MM.1S (cell line): ENCODE measurements around the gene FAM20C.

Experiments used
- DNase-seq: peaks from one replicate; pipeline ENCODE4 v3.0.0-alpha.2; 2015
- H2AFZ ChIP-seq: fragments of 300-600 bp; sonication (generic); 2 replicates; pipeline ENCODE4 v1.6.0; 2016; ENCODE audit warnings: antibody characterized with exemption, low read length
- H3F3A ChIP-seq: fragments of 300-600 bp; sonication (generic); 2 replicates; pipeline ENCODE4 v1.6.1; 2016; ENCODE audit warnings: mild to moderate bottlenecking, antibody characterized with exemption, low read length, moderate library complexity, mixed read lengths; ENCODE audit not compliant: insufficient read depth
- H3K27ac ChIP-seq: fragments of 300-600 bp; sonication (generic); 2 replicates; pipeline ENCODE4 v1.5.1; 2016; ENCODE audit warnings: mild to moderate bottlenecking, low read length
- H3K27me3 ChIP-seq: fragments of 300-600 bp; sonication (generic); replicated peaks from 2 replicates; pipeline ENCODE4 v1.6.0; 2016; ENCODE audit warnings: low read length; ENCODE audit not compliant: insufficient read depth
- H3K36me3 ChIP-seq: fragments of 300-600 bp; sonication (generic); replicated peaks from 2 replicates; pipeline ENCODE4 v1.6.1; 2016; ENCODE audit warnings: mild to moderate bottlenecking, low read length, mixed read lengths; ENCODE audit not compliant: insufficient read depth
- H3K4me1 ChIP-seq: fragments of 300-600 bp; sonication (generic); 2 replicates; pipeline ENCODE4 v1.6.1; 2016; ENCODE audit warnings: low read length, mixed read lengths
- H3K4me2 ChIP-seq: fragments of 300-600 bp; sonication (generic); 2 replicates; pipeline ENCODE4 v1.6.0; 2016; ENCODE audit warnings: low read depth, low read length
- H3K4me3 ChIP-seq: fragments of 300-600 bp; sonication (generic); 2 replicates; pipeline ENCODE4 v1.5.1; 2016; ENCODE audit warnings: low read length, mixed read lengths
- H3K79me2 ChIP-seq: fragments of 300-600 bp; sonication (generic); 2 replicates; pipeline ENCODE4 v1.6.1; 2016; ENCODE audit warnings: mixed run types, low read length, mixed read lengths
- H3K9ac ChIP-seq: fragments of 300-600 bp; sonication (generic); 2 replicates; pipeline ENCODE4 v1.6.1; 2016; ENCODE audit warnings: low read length, mixed read lengths
- H3K9me2 ChIP-seq: fragments of 300-600 bp; sonication (generic); replicated peaks from 2 replicates; pipeline ENCODE4 v1.6.1; 2016; ENCODE audit warnings: mild to moderate bottlenecking, low read length, mixed read lengths; ENCODE audit not compliant: insufficient read depth
- H3K9me3 ChIP-seq: fragments of 300-600 bp; sonication (generic); replicated peaks from 2 replicates; pipeline ENCODE4 v1.6.1; 2016; ENCODE audit warnings: mild to moderate bottlenecking, low read length, mixed read lengths; ENCODE audit not compliant: insufficient read depth
- H4K20me1 ChIP-seq: fragments of 300-600 bp; sonication (generic); 2 replicates; pipeline ENCODE4 v1.6.1; 2016; ENCODE audit warnings: mild to moderate bottlenecking, low read length, moderate library complexity, mixed read lengths; ENCODE audit not compliant: insufficient read depth
- EZH2 ChIP-seq: fragments of 300-600 bp; sonication (generic); optimal IDR thresholded peaks from 2 replicates; pipeline ENCODE3; 2017; ENCODE audit warnings: low read depth, mild to moderate bottlenecking, antibody characterized with exemption, low read length, mixed read lengths
- EZH2phosphoT487 ChIP-seq: fragments of 300-600 bp; sonication (generic); IDR thresholded peaks from 2 replicates; pipeline ENCODE4 v1.6.1; 2018; ENCODE audit warnings: antibody characterized with exemption, low read length
- TF ChIP-seq, protein P1 (sequence below): fragments of 300-600 bp; sonication (generic); IDR thresholded peaks from 2 replicates; pipeline ENCODE4 v1.5.1; 2016; ENCODE audit warnings: antibody characterized with exemption, low read length, mixed read lengths

FAM20C gene

DNA sequence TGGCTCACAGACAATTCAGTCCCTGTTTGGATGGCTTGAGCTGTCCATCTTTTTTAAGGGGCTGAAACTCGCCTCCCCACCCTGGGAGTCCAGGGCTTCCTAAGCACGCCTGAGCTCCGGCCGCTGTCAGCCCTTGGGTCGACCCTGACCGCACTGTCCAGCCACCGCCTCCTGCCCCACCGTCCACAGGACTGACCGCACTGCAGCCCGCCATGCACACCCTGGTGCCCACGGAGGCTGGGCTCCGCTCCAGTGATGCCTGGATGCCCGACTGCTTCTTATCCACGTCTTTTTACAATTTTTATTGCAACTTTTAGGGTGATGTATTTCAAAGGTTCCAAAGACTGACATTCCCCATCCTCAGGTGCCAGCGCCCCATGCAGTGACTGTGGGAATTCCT is 58.2 kb downstream of the FAM20C start:
- H3K79me2 ChIP-seq = no peaks in the 10 kb centered on the region
- no peaks in the 10 kb centered on the region for H3K9me2 ChIP-seq
- H2AFZ ChIP-seq = no peak overlapping the region
- H3K36me3 ChIP-seq = no peaks in the 10 kb centered on the region
- H3K27me3 ChIP-seq = no peaks in the 10 kb centered on the region
- H3K4me2 ChIP-seq = no peak overlapping the region
- no peaks in the 10 kb centered on the region for H3K4me1 ChIP-seq
- H3F3A ChIP-seq = no peaks in the 10 kb centered on the region
- H3K4me3 ChIP-seq = no peak overlapping the region
- no peaks in the 10 kb centered on the region for H4K20me1 ChIP-seq
- no peak for TF ChIP-seq EZH2phosphoT487
- TF ChIP-seq, protein P1, sequence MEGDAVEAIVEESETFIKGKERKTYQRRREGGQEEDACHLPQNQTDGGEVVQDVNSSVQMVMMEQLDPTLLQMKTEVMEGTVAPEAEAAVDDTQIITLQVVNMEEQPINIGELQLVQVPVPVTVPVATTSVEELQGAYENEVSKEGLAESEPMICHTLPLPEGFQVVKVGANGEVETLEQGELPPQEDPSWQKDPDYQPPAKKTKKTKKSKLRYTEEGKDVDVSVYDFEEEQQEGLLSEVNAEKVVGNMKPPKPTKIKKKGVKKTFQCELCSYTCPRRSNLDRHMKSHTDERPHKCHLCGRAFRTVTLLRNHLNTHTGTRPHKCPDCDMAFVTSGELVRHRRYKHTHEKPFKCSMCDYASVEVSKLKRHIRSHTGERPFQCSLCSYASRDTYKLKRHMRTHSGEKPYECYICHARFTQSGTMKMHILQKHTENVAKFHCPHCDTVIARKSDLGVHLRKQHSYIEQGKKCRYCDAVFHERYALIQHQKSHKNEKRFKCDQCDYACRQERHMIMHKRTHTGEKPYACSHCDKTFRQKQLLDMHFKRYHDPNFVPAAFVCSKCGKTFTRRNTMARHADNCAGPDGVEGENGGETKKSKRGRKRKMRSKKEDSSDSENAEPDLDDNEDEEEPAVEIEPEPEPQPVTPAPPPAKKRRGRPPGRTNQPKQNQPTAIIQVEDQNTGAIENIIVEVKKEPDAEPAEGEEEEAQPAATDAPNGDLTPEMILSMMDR = no peak
- TF ChIP-seq EZH2 = no peak
- H3K9ac ChIP-seq = no peak overlapping the region
- DNase-seq = no peak
- H3K9me3 ChIP-seq = no peaks in the 10 kb centered on the region
- H3K27ac ChIP-seq = no peak overlapping the region

GRCh38 chr7:251005-251404 is 58.6 kb downstream of the FAM20C start:
- no peak for TF ChIP-seq EZH2
- TF ChIP-seq EZH2phosphoT487 = no peak
- TF ChIP-seq, protein P1 = no peak
- no peak overlapping the region for H3K4me2 ChIP-seq
- no peaks in the 10 kb centered on the region for H3F3A ChIP-seq
- H3K9me2 ChIP-seq = no peaks in the 10 kb centered on the region
- no peak for DNase-seq
- no peak overlapping the region for H2AFZ ChIP-seq
- no peaks in the 10 kb centered on the region for H3K79me2 ChIP-seq
- H3K27me3 ChIP-seq = no peaks in the 10 kb centered on the region
- no peak overlapping the region for H3K4me3 ChIP-seq
- no peaks in the 10 kb centered on the region for H3K4me1 ChIP-seq
- no peak overlapping the region for H3K27ac ChIP-seq
- no peaks in the 10 kb centered on the region for H3K36me3 ChIP-seq
- H3K9ac ChIP-seq = no peak overlapping the region
- H3K9me3 ChIP-seq = no peaks in the 10 kb centered on the region
- H4K20me1 ChIP-seq = no peaks in the 10 kb centered on the region

GRCh38 chr7:251446-252175 is 59.2 kb downstream of the FAM20C start:
- Histone ChIP-seq H3K27me3 (no peaks in the 10 kb centered on the region), H3K9me2 (no peaks in the 10 kb centered on the region), H2AFZ (no peak overlapping the region), H3K79me2 (no peaks in the 10 kb centered on the region), H3K9ac (no peak overlapping the region), H3K4me3 (no peak overlapping the region), H3K9me3 (no peaks in the 10 kb centered on the region), H4K20me1 (no peaks in the 10 kb centered on the region), H3K36me3 (no peaks in the 10 kb centered on the region), H3K27ac (no peak overlapping the region), H3F3A (no peaks in the 10 kb centered on the region), H3K4me1 (no peaks in the 10 kb centered on the region), H3K4me2 (no peak overlapping the region)
- no peak for DNase-seq
- TF ChIP-seq EZH2phosphoT487 (no peak), EZH2 (no peak)
- TF ChIP-seq, protein P1 = no peak
